Measurements from ENCODE around the gene SYNPR. TPM values are rescaled to one million over a fixed set of nuclear protein-coding genes. Genes with fewer than 3 reads are reported as not detected.

Gene SYNPR
- total RNA-seq, 2 donors from 2014 or later: 2.7 to 8.3 TPM

GRCh38 chr3:63308072-63308471, 30.0 kb downstream of the SYNPR start:
- Histone ChIP-seq H3K9me3 (no peaks in the 10 kb centered on the region), H3K4me3 (no peak overlapping the region), H3K27me3 (no peaks in the 10 kb centered on the region), H3K36me3 (no peaks in the 10 kb centered on the region), H3K27ac (no peak overlapping the region), H3K4me1 (no peaks in the 10 kb centered on the region)
- no peak for DNase-seq (ENCODE audit: low spot score)
- TF ChIP-seq CTCF (IDR thresholded peaks at IDR 0.05): no peak

- Histone ChIP-seq H3K4me1 (no peaks in the 10 kb centered on the region), H3K4me3 (no peak overlapping the region), H3K27me3 (no peaks in the 10 kb centered on the region), H3K9me3 (peaks cover 0 to under 1% of the 10 kb centered on the region in 2 donors), H3K27ac (no peak overlapping the region), H3K36me3 (no peaks in the 10 kb centered on the region)
- TF ChIP-seq CTCF (IDR thresholded peaks at IDR 0.05): no peak
- DNase-seq (ENCODE audit: low spot score): no peak
These were observed 31.7 kb downstream of the SYNPR start for GRCh38 chr3:63309768-63310167.

DNA sequence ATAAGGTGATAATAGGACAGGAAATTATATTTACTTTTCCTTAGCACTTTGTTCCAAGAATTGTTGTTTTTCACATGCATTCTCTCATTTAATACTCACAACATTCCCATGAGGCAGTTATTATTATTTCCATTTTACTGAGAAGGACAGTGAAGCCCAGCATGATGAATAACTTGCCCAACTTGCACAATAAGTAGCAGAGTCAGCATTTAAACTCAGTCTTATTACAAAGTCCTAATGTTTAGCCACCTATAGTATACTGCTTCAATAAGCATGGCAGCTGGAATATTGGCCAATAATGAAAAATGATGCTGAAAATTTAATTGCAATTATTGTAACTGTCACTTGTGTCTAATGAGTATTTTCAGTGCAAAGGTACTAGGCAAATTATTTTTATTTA, 45.7 kb downstream of the SYNPR start:
- H3K27me3 ChIP-seq: no peaks in the 10 kb centered on the region
- no peak for DNase-seq (ENCODE audit: low spot score)
- no peak overlapping the region for H3K4me3 ChIP-seq
- no peak overlapping the region for H3K27ac ChIP-seq
- H3K36me3 ChIP-seq: no peaks in the 10 kb centered on the region
- no peak for TF ChIP-seq CTCF (IDR thresholded peaks at IDR 0.05)
- no peaks in the 10 kb centered on the region for H3K9me3 ChIP-seq
- peaks cover 0 to 6% of the 10 kb centered on the region in 2 donors for H3K4me1 ChIP-seq

GRCh38 chr3:63324621-63325020, 46.5 kb downstream of the SYNPR start:
- peaks cover 0 to 6% of the 10 kb centered on the region in 2 donors for H3K4me1 ChIP-seq
- H3K9me3 ChIP-seq: no peaks in the 10 kb centered on the region
- DNase-seq (ENCODE audit: low spot score): no peak
- no peak overlapping the region for H3K4me3 ChIP-seq
- no peaks in the 10 kb centered on the region for H3K36me3 ChIP-seq
- TF ChIP-seq CTCF (IDR thresholded peaks at IDR 0.05): no peak
- H3K27ac ChIP-seq: no peak overlapping the region
- no peaks in the 10 kb centered on the region for H3K27me3 ChIP-seq

GRCh38 chr3:63325386-63325785, 47.3 kb downstream of the SYNPR start:
- Histone ChIP-seq H3K27ac (no peak overlapping the region), H3K27me3 (no peaks in the 10 kb centered on the region), H3K9me3 (no peaks in the 10 kb centered on the region), H3K4me3 (no peak overlapping the region), H3K36me3 (no peaks in the 10 kb centered on the region), H3K4me1 (peaks cover 0 to 6% of the 10 kb centered on the region in 2 donors)
- no peak for DNase-seq (ENCODE audit: low spot score)
- no peak for TF ChIP-seq CTCF (IDR thresholded peaks at IDR 0.05)

- no peak overlapping the region for H3K4me3 ChIP-seq
- DNase-seq (ENCODE audit: low spot score): no peak
- peaks cover 0 to 6% of the 10 kb centered on the region in 2 donors for H3K4me1 ChIP-seq
- no peak for TF ChIP-seq CTCF (IDR thresholded peaks at IDR 0.05)
- peak overlapping the region; percentile 8 to 36 for H3K27ac ChIP-seq
- H3K36me3 ChIP-seq: no peaks in the 10 kb centered on the region
- no peaks in the 10 kb centered on the region for H3K27me3 ChIP-seq
- H3K9me3 ChIP-seq: no peaks in the 10 kb centered on the region
These were observed 50.3 kb downstream of the SYNPR start for GRCh38 chr3:63328365-63328764.

Data from right atrium auricular region (tissue), 2 donors.